ENCODE data around the gene TJP3.

DNA sequence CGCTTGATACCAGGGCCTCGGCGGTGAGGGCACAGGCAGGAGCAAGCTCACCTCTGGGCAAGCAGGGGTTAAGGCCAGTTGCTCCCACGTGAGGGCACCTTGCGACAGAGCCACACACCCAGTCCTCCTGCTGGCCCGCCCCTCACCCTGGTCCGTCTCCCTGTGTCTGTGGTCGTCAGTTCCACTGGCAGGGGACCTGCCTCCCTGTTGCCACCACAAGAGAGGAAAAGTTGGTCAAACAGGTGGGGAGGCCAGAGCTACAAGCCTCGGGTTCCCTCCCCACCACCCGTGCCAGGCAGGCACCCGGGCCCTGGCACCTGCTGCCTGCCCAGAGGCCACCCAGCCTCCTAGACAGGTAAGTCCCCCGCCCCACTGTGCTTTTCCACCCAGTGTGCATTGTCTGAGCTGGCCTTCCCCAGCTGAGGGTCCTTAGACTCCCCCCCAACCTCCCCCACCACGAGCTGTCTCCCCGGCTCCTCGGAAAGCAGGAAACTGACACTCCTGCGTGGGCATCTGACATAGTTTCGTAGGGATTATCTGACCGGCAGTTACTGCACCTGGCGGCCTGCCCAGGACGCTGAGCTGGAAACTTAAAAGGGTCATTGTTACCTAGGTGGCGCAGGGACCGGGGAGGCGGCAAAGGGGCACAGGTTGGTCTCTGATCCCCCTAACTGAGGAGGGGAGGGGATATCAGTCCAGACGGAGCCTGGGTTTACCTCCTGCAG, at the start of gene TJP3:
- TF ChIP-seq CTCF (IDR thresholded peaks at IDR 0.05; ENCODE audit: insufficient read depth, low read depth, low read length) (no peak), EZH2 (IDR thresholded peaks at IDR 0.05; ENCODE audit: insufficient read depth, low read length) (no peak)

Data from astrocyte (in vitro differentiated cells and primary cell).